Tibial nerve (tissue), 4 donors: ENCODE data around the gene TM4SF1. TPM values are rescaled to one million over a fixed set of nuclear protein-coding genes. Genes with fewer than 3 reads are reported as not detected.

Experiments used
- DNase-seq, 2 donors: peaks; one replicate each; pipeline ENCODE4 v3.0.0-alpha.2; 2019; ENCODE audit warnings: low spot score in 2 of 2
- H3K27ac ChIP-seq, 4 donors: fragments of 200-600 bp; sonication (generic) in 3 of 4; one replicate each; pipeline ENCODE4 v1.5.1; 2017 to 2019; ENCODE audit warnings: mild to moderate bottlenecking in 1 of 4
- H3K27me3 ChIP-seq, 2 donors: fragments of 200-600 bp; sonication (generic) in 1 of 2; one replicate each; pipeline versions ENCODE4 v1.5.1 to v1.6.0; 2017 to 2019
- H3K36me3 ChIP-seq, 3 donors: fragments of 200-600 bp; sonication (generic); one replicate each; pipeline ENCODE4 v1.5.1; 2018 to 2019
- H3K4me1 ChIP-seq, 4 donors: fragments of 200-600 bp; sonication (generic) in 3 of 4; one replicate each; pipeline ENCODE4 v1.5.1; 2017 to 2019
- H3K4me3 ChIP-seq, 4 donors: fragments of 200-600 bp; sonication (generic) in 3 of 4; one replicate each; pipeline ENCODE4 v1.5.1; 2017 to 2019; ENCODE audit warnings: mild to moderate bottlenecking in 1 of 4, moderate library complexity in 1 of 4
- H3K9me3 ChIP-seq, 4 donors: fragments of 200-600 bp; sonication (generic) in 3 of 4; one replicate each; pipeline ENCODE4 v1.5.1; 2017 to 2019
- EP300 ChIP-seq, 2 donors: sonication (generic); formaldehyde crosslinking; IDR thresholded peaks; one replicate each; pipeline ENCODE4 v1.6.1; 2017; ENCODE audit warnings: antibody characterized with exemption in 2 of 2, mild to moderate bottlenecking in 1 of 2
- POLR2A ChIP-seq, 2 donors: fragments of 450-650 bp; IDR thresholded peaks; one replicate each; pipeline ENCODE4 v1.6.1; 2017; ENCODE audit warnings: antibody characterized with exemption in 2 of 2, mild to moderate bottlenecking in 2 of 2, moderate library complexity in 2 of 2
- WGBS, 2 donors: methylation state at CpG; one replicate each; pipeline ENCODE4 v1.1.5; 2018; 5-methylcytosine and 5-hydroxymethylcytosine counted together
- total RNA-seq, 4 donors: library from RNA; depleted of rRNA; stranded (reverse); fragments of >200 nt; gene quantifications; one replicate each; pipeline ENCODE4 v1.1.0, GENCODE V29; 2016
- TF ChIP-seq, protein P1 (sequence below), 5 experiments: fragments of 200-600 bp in 3 of 5; fragments of 450-650 bp in 2 of 5; sonication (generic) in 3 of 5; IDR thresholded peaks; one replicate each; pipeline ENCODE4 v1.5.1; 2016 to 2019; ENCODE audit warnings: antibody characterized with exemption in 5 of 5, mild to moderate bottlenecking in 3 of 5, moderate library complexity in 2 of 5

The TM4SF1 gene
- total RNA-seq, 4 donors from 2014 or later, result 132 to 264 (median 169) TPM

DNA sequence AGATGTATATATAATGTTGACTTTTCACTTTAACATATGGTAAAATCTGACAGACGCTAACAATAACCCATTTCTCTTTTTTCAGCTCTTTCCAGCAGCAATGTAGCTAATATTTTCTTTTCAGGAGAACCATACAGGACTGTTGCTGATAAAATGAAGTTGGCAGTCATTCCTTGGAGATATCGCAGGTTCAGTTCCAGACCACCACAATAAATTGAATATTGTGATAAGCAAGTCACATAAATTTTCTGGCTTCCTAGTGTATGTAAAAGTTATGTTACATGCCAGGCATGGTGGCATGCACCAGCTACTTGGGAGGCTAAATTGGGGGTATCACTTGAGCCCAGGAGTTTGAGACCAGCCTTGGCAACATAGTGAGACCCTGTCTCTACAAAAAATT lies 31.9 kb upstream of the TM4SF1 start:
- peaks cover 0 to 12% (median 3%) of the 10 kb centered on the region in 4 donors for H3K4me1 ChIP-seq
- H3K9me3 ChIP-seq, result no peaks in the 10 kb centered on the region
- 99% methylated on average over 2 of the region's 2 CpGs for WGBS, 2 donors
- H3K27ac ChIP-seq, result no peak overlapping the region
- no peak overlapping the region for H3K4me3 ChIP-seq
- DNase-seq, result no peak
- TF ChIP-seq, protein P1, sequence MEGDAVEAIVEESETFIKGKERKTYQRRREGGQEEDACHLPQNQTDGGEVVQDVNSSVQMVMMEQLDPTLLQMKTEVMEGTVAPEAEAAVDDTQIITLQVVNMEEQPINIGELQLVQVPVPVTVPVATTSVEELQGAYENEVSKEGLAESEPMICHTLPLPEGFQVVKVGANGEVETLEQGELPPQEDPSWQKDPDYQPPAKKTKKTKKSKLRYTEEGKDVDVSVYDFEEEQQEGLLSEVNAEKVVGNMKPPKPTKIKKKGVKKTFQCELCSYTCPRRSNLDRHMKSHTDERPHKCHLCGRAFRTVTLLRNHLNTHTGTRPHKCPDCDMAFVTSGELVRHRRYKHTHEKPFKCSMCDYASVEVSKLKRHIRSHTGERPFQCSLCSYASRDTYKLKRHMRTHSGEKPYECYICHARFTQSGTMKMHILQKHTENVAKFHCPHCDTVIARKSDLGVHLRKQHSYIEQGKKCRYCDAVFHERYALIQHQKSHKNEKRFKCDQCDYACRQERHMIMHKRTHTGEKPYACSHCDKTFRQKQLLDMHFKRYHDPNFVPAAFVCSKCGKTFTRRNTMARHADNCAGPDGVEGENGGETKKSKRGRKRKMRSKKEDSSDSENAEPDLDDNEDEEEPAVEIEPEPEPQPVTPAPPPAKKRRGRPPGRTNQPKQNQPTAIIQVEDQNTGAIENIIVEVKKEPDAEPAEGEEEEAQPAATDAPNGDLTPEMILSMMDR (IDR thresholded peaks at IDR 0.05), result no peak
- TF ChIP-seq POLR2A (IDR thresholded peaks at IDR 0.05) (no peak), EP300 (IDR thresholded peaks at IDR 0.05) (no peak)
- H3K36me3 ChIP-seq, result no peaks in the 10 kb centered on the region
- H3K27me3 ChIP-seq, result no peaks in the 10 kb centered on the region

DNA sequence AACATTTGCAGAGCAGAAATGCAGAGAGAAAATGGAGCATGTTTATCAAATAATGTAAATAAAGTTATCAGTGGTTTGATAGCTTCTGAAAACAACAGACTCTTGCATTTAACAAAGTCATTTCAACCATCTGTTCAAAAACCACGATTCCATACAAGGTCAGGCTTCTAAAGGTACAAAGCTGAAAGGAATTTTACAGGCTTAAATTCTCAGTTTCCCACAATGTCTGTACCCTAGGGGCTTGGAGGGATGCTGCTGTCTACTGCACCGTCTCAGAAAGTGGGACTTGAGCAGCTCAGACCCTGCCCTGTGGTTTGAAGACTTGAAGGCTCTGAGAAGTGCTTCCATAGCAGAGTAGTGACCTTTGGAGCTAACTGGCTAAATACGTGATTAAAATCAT lies 30.4 kb upstream of the TM4SF1 start:
- no peaks in the 10 kb centered on the region for H3K9me3 ChIP-seq
- H3K4me1 ChIP-seq, result peaks cover 0 to 9% (median 2%) of the 10 kb centered on the region in 4 donors
- no peaks in the 10 kb centered on the region for H3K36me3 ChIP-seq
- WGBS, 2 donors, result 36 to 45% methylated on average over 3 of the region's 3 CpGs
- TF ChIP-seq, protein P1 (IDR thresholded peaks at IDR 0.05), result no peak
- TF ChIP-seq POLR2A (IDR thresholded peaks at IDR 0.05), result no peak
- TF ChIP-seq EP300 (IDR thresholded peaks at IDR 0.05), result no peak
- DNase-seq, result no peak
- no peak overlapping the region for H3K27ac ChIP-seq
- H3K27me3 ChIP-seq, result no peaks in the 10 kb centered on the region
- no peak overlapping the region for H3K4me3 ChIP-seq

DNA sequence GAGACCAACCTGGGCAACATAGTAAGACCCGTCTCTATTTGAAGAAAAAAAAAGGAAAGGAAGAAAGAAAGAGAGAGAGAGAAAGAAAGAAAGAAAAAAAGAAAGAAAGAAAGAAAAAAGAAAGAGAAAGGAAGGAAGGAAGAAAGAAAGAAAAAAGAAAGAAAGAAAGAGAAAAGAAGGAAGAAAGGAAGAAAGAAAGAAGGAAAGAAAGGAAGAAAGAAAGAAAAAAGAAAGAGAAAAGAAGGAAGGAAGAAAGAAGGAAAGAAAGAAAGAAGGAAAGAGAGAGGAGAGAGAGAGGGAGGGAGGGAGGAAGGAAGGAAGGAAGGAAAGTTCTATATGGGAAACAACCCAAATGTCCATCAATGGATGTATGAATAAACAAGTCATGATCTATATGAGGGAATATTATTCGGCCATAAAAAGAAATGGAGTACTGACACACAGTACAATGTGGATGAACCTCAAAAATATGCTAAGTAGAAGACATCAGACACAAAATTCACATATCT lies 28.8 kb upstream of the TM4SF1 start:
- H3K27ac ChIP-seq, result no peak overlapping the region
- H3K27me3 ChIP-seq, result no peaks in the 10 kb centered on the region
- H3K4me1 ChIP-seq, result peaks cover 0 to 1% (median 0%) of the 10 kb centered on the region in 4 donors
- DNase-seq, result no peak
- no peaks in the 10 kb centered on the region for H3K36me3 ChIP-seq
- no peaks in the 10 kb centered on the region for H3K9me3 ChIP-seq
- TF ChIP-seq EP300 (IDR thresholded peaks at IDR 0.05), result no peak
- TF ChIP-seq POLR2A (IDR thresholded peaks at IDR 0.05), result no peak
- TF ChIP-seq, protein P1 (IDR thresholded peaks at IDR 0.05), result no peak
- H3K4me3 ChIP-seq, result no peak overlapping the region
- 93% methylated on average over 2 of the region's 2 CpGs for WGBS, 2 donors

DNA sequence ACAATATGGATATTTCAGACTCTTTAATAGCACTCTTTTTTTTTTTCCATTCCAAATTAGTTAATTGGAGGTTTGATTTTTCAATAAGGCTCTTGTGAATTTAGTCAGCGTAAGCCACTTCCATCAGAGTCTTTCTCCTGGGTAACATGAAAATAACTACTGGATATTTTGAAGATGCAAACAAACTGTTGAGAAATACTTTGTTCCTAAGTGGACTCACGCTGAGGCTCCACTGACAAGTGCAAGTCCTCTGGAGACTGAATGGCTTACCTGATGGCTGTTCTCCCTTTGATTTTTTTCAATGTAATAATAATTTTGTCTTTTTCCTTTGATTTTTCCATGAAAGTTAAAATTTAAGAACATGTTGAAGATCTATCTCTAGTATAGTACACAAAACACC lies 26.0 kb upstream of the TM4SF1 start:
- H3K27me3 ChIP-seq, result no peaks in the 10 kb centered on the region
- no peak overlapping the region for H3K4me3 ChIP-seq
- no peaks in the 10 kb centered on the region for H3K36me3 ChIP-seq
- WGBS, 2 donors, result 95 to 98% methylated on average over 2 of the region's 2 CpGs
- H3K4me1 ChIP-seq, result no peaks in the 10 kb centered on the region
- no peak for TF ChIP-seq POLR2A (IDR thresholded peaks at IDR 0.05)
- no peak for TF ChIP-seq EP300 (IDR thresholded peaks at IDR 0.05)
- TF ChIP-seq, protein P1 (IDR thresholded peaks at IDR 0.05), result no peak
- no peaks in the 10 kb centered on the region for H3K9me3 ChIP-seq
- DNase-seq, result no peak
- no peak overlapping the region for H3K27ac ChIP-seq

DNA sequence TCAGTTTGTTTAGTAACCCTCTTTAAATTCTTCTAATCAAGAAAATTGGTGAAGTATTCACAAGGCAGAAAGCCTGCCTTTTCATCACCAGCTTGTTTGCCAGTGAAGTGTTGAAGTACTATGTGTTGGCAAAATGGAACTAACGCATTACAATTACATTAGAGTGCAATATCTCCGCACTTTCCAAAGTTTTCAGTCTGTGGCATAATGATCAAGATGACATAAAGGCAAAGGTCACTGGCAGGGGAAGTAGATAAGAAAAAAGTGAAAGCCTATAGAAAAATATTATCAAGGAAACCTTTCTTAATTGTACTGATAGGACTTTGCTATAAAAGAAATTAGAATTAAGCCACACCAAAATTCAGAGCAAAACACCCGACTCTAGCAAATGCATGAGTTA lies 25.0 kb upstream of the TM4SF1 start:
- H3K9me3 ChIP-seq, result no peaks in the 10 kb centered on the region
- no peak for DNase-seq
- TF ChIP-seq EP300 (IDR thresholded peaks at IDR 0.05) (no peak), POLR2A (IDR thresholded peaks at IDR 0.05) (no peak)
- TF ChIP-seq, protein P1 (IDR thresholded peaks at IDR 0.05), result no peak
- H3K4me1 ChIP-seq, result no peaks in the 10 kb centered on the region
- H3K27ac ChIP-seq, result no peak overlapping the region
- WGBS, 2 donors, result 91 to 94% methylated on average over 3 of the region's 3 CpGs
- no peak overlapping the region for H3K4me3 ChIP-seq
- no peaks in the 10 kb centered on the region for H3K27me3 ChIP-seq
- no peaks in the 10 kb centered on the region for H3K36me3 ChIP-seq
